PC-9 (cell line): ENCODE data around the gene PPP1R15A.

ENCODE experiments used
- EZH2 ChIP-seq: fragments of 200-600 bp; sonication (generic); IDR thresholded peaks from 2 replicates; pipeline ENCODE4 v1.8.0; 2017; ENCODE audit warnings: antibody characterized with exemption, low read depth
- TF ChIP-seq, protein P1 (sequence below): fragments of 200-600 bp; sonication (generic); conservative IDR thresholded peaks from 2 replicates; pipeline ENCODE4 v1.6.1; 2017; ENCODE audit warnings: mixed run types, antibody characterized with exemption, mild to moderate bottlenecking, moderate library complexity

DNA sequence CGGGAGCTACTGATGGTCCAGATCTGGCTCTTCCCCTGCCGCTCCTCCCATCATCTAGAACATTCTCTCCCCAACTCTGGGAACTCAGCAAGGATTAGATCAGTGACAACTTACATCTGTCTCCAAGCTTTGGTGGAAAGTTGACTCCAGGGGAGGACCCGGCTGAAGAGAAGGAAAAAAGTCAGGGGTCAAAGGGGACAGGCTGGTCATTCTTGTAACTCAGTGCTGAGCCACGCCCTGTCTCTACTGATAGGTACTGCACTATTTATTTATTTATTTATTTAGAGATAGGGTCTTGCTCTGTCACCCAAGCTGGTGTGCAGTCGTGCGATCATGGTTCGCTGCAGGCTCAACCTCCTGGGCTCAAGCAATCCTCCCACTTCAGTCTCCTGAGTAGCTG lies 18.1 kb upstream of the PPP1R15A start:
- TF ChIP-seq EZH2 = no peak
- TF ChIP-seq, protein P1, sequence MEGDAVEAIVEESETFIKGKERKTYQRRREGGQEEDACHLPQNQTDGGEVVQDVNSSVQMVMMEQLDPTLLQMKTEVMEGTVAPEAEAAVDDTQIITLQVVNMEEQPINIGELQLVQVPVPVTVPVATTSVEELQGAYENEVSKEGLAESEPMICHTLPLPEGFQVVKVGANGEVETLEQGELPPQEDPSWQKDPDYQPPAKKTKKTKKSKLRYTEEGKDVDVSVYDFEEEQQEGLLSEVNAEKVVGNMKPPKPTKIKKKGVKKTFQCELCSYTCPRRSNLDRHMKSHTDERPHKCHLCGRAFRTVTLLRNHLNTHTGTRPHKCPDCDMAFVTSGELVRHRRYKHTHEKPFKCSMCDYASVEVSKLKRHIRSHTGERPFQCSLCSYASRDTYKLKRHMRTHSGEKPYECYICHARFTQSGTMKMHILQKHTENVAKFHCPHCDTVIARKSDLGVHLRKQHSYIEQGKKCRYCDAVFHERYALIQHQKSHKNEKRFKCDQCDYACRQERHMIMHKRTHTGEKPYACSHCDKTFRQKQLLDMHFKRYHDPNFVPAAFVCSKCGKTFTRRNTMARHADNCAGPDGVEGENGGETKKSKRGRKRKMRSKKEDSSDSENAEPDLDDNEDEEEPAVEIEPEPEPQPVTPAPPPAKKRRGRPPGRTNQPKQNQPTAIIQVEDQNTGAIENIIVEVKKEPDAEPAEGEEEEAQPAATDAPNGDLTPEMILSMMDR = no peak
